GM18951 (cell line): Measurements from ENCODE around the gene LCT.
"Not testable (repeated sequence)": the region's sequence is repeated elsewhere in the genome, so short reads cannot be mapped to it uniquely, and the experiment has no call there.

Experiments
- POLR2A ChIP-seq: IDR thresholded peaks from 4 replicates; pipeline ENCODE4 v1.6.1; 2011; ENCODE audit warnings: mild to moderate bottlenecking; ENCODE audit not compliant: insufficient read length, insufficient read depth; ENCODE audit errors: extremely low read depth
- in situ Hi-C: fragments of 300-500 bp; cut with MboI; formaldehyde crosslinking; loops from one replicate; pipeline ENCODE4 v1.12.0; 2022; ENCODE audit warnings: low sequenced_read_pairs, mixed read lengths, inconsistent platforms; ENCODE audit not compliant: unreplicated experiment

The LCT gene

GRCh38 chr2:135821190-135821589, 15.8 kb downstream of the LCT start:
- no peak for TF ChIP-seq POLR2A
- in situ Hi-C loops, result no loop called here

- in situ Hi-C loops, result no loop called here
Observed at GRCh38 chr2:135820003-135820618, 16.9 kb downstream of the LCT start.

GRCh38 chr2:135818937-135819610, 17.9 kb downstream of the LCT start:
- in situ Hi-C loops, result no loop called here
- TF ChIP-seq POLR2A, result no peak

More at GRCh38 chr2:135820003-135820618, 16.9 kb downstream of the LCT start:
- no peak for TF ChIP-seq POLR2A

GRCh38 chr2:135817951-135818350, 19.0 kb downstream of the LCT start:
- in situ Hi-C loops, result no loop called here
- no peak for TF ChIP-seq POLR2A

GRCh38 chr2:135817466-135817865, 19.5 kb downstream of the LCT start:
- in situ Hi-C loops, result no loop called here
- TF ChIP-seq POLR2A, result no peak

GRCh38 chr2:135815269-135815668, 21.7 kb downstream of the LCT start:
- in situ Hi-C loops, result no loop called here
- TF ChIP-seq POLR2A, result no peak

GRCh38 chr2:135812907-135813511, 24.0 kb downstream of the LCT start:
- in situ Hi-C loops, result no loop called here
- no peak for TF ChIP-seq POLR2A

GRCh38 chr2:135807874-135808273, 29.1 kb downstream of the LCT start:
- in situ Hi-C loops, result not testable (repeated sequence)

GRCh38 chr2:135803278-135803677, 33.7 kb downstream of the LCT start:
- in situ Hi-C loops, result no loop called here
- no peak for TF ChIP-seq POLR2A

- in situ Hi-C loops, result no loop called here
- no peak for TF ChIP-seq POLR2A
Observed at GRCh38 chr2:135802350-135802749, 34.6 kb downstream of the LCT start.

- TF ChIP-seq POLR2A, result no peak
- in situ Hi-C loops, result no loop called here
Observed at GRCh38 chr2:135800513-135801460, 36.2 kb downstream of the LCT start.

- in situ Hi-C loops, result no loop called here
- TF ChIP-seq POLR2A, result no peak
Observed at GRCh38 chr2:135799738-135800137, 37.2 kb downstream of the LCT start.

- in situ Hi-C loops, result no loop called here
- no peak for TF ChIP-seq POLR2A
Observed at GRCh38 chr2:135798762-135799161, 38.2 kb downstream of the LCT start.
